ENCODE results near the gene SDK2.

SDK2 gene

DNA sequence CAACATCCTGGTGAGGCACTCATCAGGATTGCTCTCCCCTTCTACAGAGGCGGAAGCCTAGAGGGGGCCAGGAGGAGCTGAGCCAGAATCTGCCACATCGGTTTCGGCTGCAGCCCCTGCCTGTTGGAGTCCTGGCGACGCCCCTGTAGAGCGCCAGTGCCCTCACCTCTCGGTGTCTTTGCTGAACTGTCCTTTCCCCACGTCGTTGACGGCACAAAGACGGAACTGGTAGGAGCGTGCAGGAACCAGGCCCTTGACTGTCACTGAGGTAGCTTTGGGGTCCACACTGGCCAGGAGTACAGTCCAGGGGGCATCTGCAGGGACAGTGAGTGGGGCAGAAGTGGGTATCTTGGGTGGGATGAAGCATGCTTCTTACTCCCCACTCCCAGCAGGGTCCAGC, 222.1 kb downstream of the SDK2 start:
- no peak overlapping the region for H3K4me3 ChIP-seq (ENCODE audit: low read length)
- TF ChIP-seq, protein P1, sequence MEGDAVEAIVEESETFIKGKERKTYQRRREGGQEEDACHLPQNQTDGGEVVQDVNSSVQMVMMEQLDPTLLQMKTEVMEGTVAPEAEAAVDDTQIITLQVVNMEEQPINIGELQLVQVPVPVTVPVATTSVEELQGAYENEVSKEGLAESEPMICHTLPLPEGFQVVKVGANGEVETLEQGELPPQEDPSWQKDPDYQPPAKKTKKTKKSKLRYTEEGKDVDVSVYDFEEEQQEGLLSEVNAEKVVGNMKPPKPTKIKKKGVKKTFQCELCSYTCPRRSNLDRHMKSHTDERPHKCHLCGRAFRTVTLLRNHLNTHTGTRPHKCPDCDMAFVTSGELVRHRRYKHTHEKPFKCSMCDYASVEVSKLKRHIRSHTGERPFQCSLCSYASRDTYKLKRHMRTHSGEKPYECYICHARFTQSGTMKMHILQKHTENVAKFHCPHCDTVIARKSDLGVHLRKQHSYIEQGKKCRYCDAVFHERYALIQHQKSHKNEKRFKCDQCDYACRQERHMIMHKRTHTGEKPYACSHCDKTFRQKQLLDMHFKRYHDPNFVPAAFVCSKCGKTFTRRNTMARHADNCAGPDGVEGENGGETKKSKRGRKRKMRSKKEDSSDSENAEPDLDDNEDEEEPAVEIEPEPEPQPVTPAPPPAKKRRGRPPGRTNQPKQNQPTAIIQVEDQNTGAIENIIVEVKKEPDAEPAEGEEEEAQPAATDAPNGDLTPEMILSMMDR (IDR thresholded peaks at IDR 0.05; ENCODE audit: insufficient read depth, low read depth, low read length, missing control alignments): no peak
- no peak for DNase-seq (ENCODE audit: low read depth)

DNA sequence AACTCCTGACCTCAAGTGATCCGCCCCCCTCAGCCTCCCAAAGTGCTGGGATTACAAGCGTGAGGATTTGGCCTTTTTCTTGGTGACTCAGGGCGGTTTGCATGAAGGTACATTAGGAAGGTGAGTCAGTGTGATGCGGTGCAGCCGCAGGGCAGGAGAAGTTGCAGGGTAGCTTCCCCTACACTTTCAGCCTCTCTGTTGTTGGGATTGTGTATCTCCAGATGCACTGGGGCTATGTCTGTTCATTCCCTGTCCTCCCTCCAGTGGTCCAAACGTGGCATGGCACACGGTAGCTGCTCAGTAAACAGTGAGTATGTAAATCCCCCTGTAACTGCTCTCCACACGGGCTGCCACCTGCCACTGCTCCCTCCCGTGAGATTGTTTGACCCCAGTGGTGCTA, 223.3 kb downstream of the SDK2 start:
- TF ChIP-seq, protein P1 (IDR thresholded peaks at IDR 0.05; ENCODE audit: insufficient read depth, low read depth, low read length, missing control alignments): peak; percentile 35
- no peak overlapping the region for H3K4me3 ChIP-seq (ENCODE audit: low read length)
- peak; percentile 94 for DNase-seq (ENCODE audit: low read depth)

DNA sequence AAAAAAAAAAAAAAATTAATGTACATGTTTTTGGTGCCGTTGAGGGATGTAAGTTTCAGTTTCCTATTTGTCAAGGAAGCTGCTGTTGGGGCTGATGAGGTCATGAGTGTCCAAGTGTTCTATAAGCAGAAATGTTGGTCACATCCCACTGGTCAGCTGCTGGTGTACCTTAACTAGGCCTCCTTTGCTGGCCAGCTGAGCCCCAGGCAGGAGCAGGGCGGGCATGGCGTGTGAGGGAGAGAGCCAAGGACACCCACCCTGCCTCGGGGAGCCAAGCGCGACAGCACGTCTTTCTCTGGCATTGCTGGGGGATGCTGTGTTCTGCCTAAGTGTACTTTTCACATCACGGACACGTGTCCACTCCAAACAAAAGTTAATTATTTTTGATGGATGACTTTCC, 224.4 kb downstream of the SDK2 start:
- DNase-seq (ENCODE audit: low read depth): no peak
- TF ChIP-seq, protein P1 (IDR thresholded peaks at IDR 0.05; ENCODE audit: insufficient read depth, low read depth, low read length, missing control alignments): no peak
- H3K4me3 ChIP-seq (ENCODE audit: low read length): no peak overlapping the region

DNA sequence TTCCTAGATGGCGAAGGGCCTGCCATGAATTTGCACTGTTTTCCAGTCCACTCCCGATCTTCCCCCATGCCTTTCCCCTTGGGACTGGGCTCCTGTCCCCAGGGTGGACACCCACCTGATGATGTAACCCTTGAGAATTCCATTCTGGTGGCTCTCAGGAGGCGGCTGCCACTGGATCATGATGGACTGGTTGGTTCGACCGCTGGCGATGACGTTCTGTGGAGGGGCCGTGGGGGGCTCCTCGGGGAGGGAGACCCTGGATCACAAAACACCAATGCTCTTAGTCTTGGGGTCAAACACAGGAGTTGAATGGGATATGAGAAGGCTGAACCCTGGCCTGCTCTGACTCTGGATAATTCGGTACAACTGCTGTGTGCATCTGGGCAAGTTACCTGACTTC, 225.2 kb downstream of the SDK2 start:
- TF ChIP-seq, protein P1 (IDR thresholded peaks at IDR 0.05; ENCODE audit: insufficient read depth, low read depth, low read length, missing control alignments): no peak
- DNase-seq (ENCODE audit: low read depth): no peak
- no peak overlapping the region for H3K4me3 ChIP-seq (ENCODE audit: low read length)

DNA sequence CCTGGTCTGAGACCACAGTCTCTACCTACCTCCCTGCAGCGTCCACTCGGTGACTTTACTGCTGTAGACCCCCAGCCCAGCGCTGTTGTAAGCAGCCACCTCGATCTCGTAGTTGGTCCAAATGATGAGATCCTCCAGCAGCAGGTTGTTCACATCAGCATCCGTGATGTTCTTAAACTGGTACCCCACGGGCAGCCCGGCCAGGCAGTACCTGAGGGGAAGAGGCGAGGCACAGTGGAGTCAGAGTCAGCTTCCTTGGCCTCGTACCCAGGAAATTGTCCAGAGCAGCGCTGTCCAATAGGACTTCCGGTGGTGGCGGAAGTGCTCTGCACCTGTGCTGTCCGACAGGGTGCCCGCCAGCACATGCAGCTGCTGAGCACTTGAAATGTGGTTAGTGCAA, 228.5 kb downstream of the SDK2 start:
- TF ChIP-seq, protein P1 (IDR thresholded peaks at IDR 0.05; ENCODE audit: insufficient read depth, low read depth, low read length, missing control alignments): no peak
- DNase-seq (ENCODE audit: low read depth): no peak
- H3K4me3 ChIP-seq (ENCODE audit: low read length): no peak overlapping the region

DNA sequence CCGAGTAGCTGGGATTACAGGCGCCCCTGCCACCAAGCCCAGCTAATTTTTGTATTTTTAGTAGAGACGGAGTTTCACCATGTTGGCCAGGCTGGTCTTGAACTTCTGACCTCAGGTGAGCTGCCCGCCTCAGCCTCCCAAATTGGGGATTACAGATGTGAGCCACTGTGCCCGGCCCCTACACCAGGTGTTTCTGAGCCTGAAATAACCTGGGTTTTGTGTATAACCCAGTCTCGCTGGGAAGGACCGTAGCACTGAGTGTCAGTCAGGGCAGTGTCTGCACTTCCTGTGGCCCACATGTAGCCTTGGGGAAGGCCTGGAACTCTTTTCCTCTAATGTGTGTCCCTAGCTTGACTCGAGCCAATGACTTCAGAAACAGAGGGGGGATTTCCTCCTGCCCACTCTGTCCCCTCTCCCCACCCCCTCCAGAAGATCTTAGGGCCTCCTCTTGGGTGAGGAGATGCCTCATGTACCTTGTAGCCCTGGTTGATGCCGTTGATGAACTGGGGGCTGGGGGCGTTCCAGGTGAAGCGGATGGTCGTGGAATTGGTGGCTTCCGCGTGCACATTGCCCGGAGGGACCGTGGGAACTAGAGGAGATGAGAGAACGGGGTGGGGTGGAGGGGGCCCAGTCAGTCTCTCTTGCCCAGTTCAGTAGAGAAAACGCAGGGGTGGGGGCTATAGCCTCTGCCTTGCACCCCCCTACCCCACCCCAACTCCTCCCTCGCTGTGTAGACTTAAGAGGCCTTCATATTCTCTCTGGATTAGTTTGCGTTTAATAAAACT, 229.9 kb downstream of the SDK2 start:
- TF ChIP-seq, protein P1 (IDR thresholded peaks at IDR 0.05; ENCODE audit: insufficient read depth, low read depth, low read length, missing control alignments): no peak
- DNase-seq (ENCODE audit: low read depth): no peak
- H3K4me3 ChIP-seq (ENCODE audit: low read length): no peak overlapping the region

DNA sequence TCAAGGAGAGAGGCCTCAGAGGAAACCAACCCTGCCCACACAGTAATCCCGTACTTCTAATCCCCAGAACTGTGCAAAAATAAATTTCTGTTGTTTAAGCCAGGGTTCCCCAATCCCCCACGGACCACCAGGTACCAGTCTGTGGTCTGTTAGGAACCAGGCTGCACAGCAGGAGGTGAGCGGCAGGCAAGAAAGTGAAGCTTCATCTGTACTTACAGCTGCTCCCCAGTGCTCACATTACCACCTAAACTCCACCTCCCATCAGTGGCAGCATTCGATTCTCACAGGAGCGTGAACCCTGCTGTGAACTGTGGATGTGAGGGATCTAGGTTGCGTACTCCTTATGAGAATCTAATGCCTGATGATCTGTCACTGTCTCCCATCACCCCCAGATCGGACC, 231.3 kb downstream of the SDK2 start:
- TF ChIP-seq, protein P1 (IDR thresholded peaks at IDR 0.05; ENCODE audit: insufficient read depth, low read depth, low read length, missing control alignments): no peak
- DNase-seq (ENCODE audit: low read depth): no peak
- no peak overlapping the region for H3K4me3 ChIP-seq (ENCODE audit: low read length)

Measured in epithelial cell of esophagus (primary cell).